Renal cortex interstitium (tissue), 11 donors: Measurements from ENCODE around the gene IER2. TPM values are rescaled to one million over a fixed set of nuclear protein-coding genes. Genes with fewer than 3 reads are reported as not detected.
A peak's percentile ranks its signal among the peaks of the same experiment; 100 is the strongest.
"Not testable (repeated sequence)": the region's sequence is repeated elsewhere in the genome, so short reads cannot be mapped to it uniquely, and the experiment has no call there.

Source experiments
- DNase-seq, 11 donors: peaks; one replicate each; pipeline ENCODE4 v3.0.0-alpha.2; 2013; ENCODE audit warnings: low read depth in 9 of 11, low spot score in 4 of 11; ENCODE audit errors: extremely low read depth in 1 of 11
- polyA plus RNA-seq, 3 donors: library from polyadenylated mRNA; unstranded; fragments of 120-200 nt; gene quantifications; one replicate each; pipeline ENCODE4 v1.2.1, GENCODE V29; 2013; ENCODE audit not compliant: insufficient read length in 3 of 3

The IER2 gene
- polyA plus RNA-seq, 3 donors: 97.6 to 118 (median 114) TPM

GRCh38 chr19:13176345-13176744 is 26.1 kb downstream of the IER2 start:
- DNase-seq: no peak

GRCh38 chr19:13177584-13177983 is 27.4 kb downstream of the IER2 start:
- not testable (repeated sequence) for DNase-seq

- DNase-seq: not testable (repeated sequence)
These were observed 28.1 kb downstream of the IER2 start for GRCh38 chr19:13178291-13178690.

- peak in 4 of 11 donors; percentile 33 to 67 (median 62) for DNase-seq
These were observed 31.7 kb downstream of the IER2 start for GRCh38 chr19:13181747-13182388.

GRCh38 chr19:13184926-13185325 is 34.7 kb downstream of the IER2 start:
- not testable (repeated sequence) for DNase-seq

- DNase-seq: not testable (repeated sequence)
These were observed 35.8 kb downstream of the IER2 start for GRCh38 chr19:13185763-13186657.

GRCh38 chr19:13186688-13187087 is 36.5 kb downstream of the IER2 start:
- not testable (repeated sequence) for DNase-seq

- no peak for DNase-seq
These were observed 37.2 kb downstream of the IER2 start for GRCh38 chr19:13187419-13187818.

GRCh38 chr19:13189600-13189999 is 39.4 kb downstream of the IER2 start:
- DNase-seq: no peak

- no peak for DNase-seq
These were observed 40.8 kb downstream of the IER2 start for GRCh38 chr19:13190781-13191540.

GRCh38 chr19:13195678-13196077 is 45.5 kb downstream of the IER2 start:
- DNase-seq: no peak

GRCh38 chr19:13198634-13199033 is 48.4 kb downstream of the IER2 start:
- no peak for DNase-seq

- DNase-seq: not testable (repeated sequence)
These were observed 51.9 kb downstream of the IER2 start for GRCh38 chr19:13202112-13202511.

Other genes starting within 250 kb of the IER2 start
- gene SYCE2, start 231.1 kb upstream of the IER2 start, polyA plus RNA-seq: 1 to 10 TPM; 3.0 to 4.5 (median 3.1) TPM
- 10 to 100 TPM; 41.2 to 58.6 (median 52.8) TPM for gene FARSA, start 216.7 kb upstream of the IER2 start, polyA plus RNA-seq
- gene CALR, start 211.8 kb upstream of the IER2 start, polyA plus RNA-seq: 100 to 1,000 TPM; 842 to 975 (median 894) TPM
- gene RAD23A, start 204.5 kb upstream of the IER2 start, polyA plus RNA-seq: 10 to 100 TPM; 63.4 to 87.5 (median 85.0) TPM
- gene GADD45GIP1, start 193.2 kb upstream of the IER2 start, polyA plus RNA-seq: 10 to 100 TPM; 27.4 to 45.9 (median 40.6) TPM
- under 1 TPM in 2 of 3 donors, not detected in 1; 0.07 to 0.18 TPM for gene DAND5, start 180.8 kb upstream of the IER2 start, polyA plus RNA-seq
- 10 to 100 TPM; 12.0 to 21.6 (median 21.3) TPM for gene NFIX, start 154.9 kb upstream of the IER2 start, polyA plus RNA-seq
- gene LYL1, start 47.6 kb upstream of the IER2 start, polyA plus RNA-seq: 1 to 10 TPM; 3.9 to 7.8 (median 5.5) TPM
- gene TRMT1, start 33.7 kb upstream of the IER2 start, polyA plus RNA-seq: 10 to 100 TPM; 37.1 to 39.2 (median 37.2) TPM
- 10 to 100 TPM; 21.2 to 34.0 (median 30.5) TPM for gene NACC1, start 32.1 kb upstream of the IER2 start, polyA plus RNA-seq
- gene STX10, start within 50 bp of the IER2 start, polyA plus RNA-seq: 10 to 100 TPM; 51.2 to 70.8 (median 60.4) TPM